ENCODE results near the gene HNRNPF.

The HNRNPF gene

DNA sequence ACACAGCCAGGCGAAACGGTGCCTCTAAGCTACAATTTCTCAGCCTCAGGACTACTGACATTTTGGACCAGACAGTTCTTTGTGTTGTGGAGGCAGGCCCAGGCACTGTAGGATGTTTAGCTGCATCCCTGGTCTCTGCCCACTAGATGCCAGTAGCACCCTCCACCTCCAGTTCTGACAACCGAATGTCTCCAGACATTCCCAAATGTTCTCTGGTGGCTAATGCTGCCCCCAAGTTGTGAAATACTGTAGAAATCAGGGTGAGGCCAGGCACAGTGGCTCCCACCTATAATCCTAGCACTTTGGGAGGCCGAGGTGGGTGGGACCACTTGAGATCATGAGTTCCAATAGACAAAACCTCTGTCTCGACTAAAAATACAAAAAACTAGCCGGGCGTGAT is 18.2 kb downstream of the HNRNPF start:
- TF ChIP-seq POLR2A (IDR thresholded peaks at IDR 0.05; ENCODE audit: low read depth, low read length): no peak
- FAIRE-seq (no peak), DNase-seq (ENCODE audit: insufficient read length, low spot score) (no peak)

- FAIRE-seq: no peak
- TF ChIP-seq TAF1 (IDR thresholded peaks at IDR 0.05; ENCODE audit: low read depth, low read length): no peak
- no peak for TF ChIP-seq SPI1 (IDR thresholded peaks at IDR 0.05; ENCODE audit: low read depth, low read length)
- TF ChIP-seq PAX5 (IDR thresholded peaks at IDR 0.05; ENCODE audit: insufficient read depth, low read length, severe bottlenecking): no peak
- TF ChIP-seq POLR2AphosphoS5 (IDR thresholded peaks at IDR 0.05; ENCODE audit: low read depth, low read length): peak; percentile 17; the same call in 1 of the 2 replicates
- 0 out of 2 replicates have a peak, but pooled peaks have one; percentile 17 for TF ChIP-seq POU2F2 (IDR thresholded peaks at IDR 0.05; ENCODE audit: low read depth, low read length)
- no peak for TF ChIP-seq POLR2A (IDR thresholded peaks at IDR 0.05; ENCODE audit: low read depth, low read length)
Observed at GRCh38 chr10:43390333-43390732, 18.7 kb downstream of the HNRNPF start.

GRCh38 chr10:43389867-43390266 is 19.1 kb downstream of the HNRNPF start:
- DNase-seq (ENCODE audit: insufficient read length, low spot score): no peak
- FAIRE-seq: no peak

More at GRCh38 chr10:43390333-43390732, 18.7 kb downstream of the HNRNPF start:
- no peak for DNase-seq (ENCODE audit: insufficient read length, low spot score)

DNA sequence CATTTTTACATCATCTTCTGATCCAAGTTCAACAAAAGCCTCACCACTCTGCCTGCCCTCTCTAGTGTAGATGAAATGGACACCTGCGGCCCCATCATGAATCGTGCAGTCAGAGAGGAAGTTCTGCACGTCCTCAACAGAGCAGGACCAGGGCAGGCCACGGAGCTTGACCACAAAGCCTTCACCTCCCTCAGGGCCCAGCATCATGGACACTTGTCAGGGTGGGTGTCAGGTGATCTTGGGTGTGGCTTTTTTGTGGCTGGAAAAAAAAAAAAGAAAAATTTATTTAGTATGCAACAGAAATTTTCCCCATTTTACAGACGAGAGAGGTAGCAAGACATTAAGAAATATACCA is 21.3 kb downstream of the HNRNPF start:
- FAIRE-seq: no peak
- TF ChIP-seq SPI1 (IDR thresholded peaks at IDR 0.05; ENCODE audit: low read depth, low read length) (no peak), POU2F2 (IDR thresholded peaks at IDR 0.05; ENCODE audit: low read depth, low read length) (no peak)

More at GRCh38 chr10:43389867-43390266, 19.1 kb downstream of the HNRNPF start:
- TF ChIP-seq SPI1 (IDR thresholded peaks at IDR 0.05; ENCODE audit: low read depth, low read length): no peak
- TF ChIP-seq POU2F2 (IDR thresholded peaks at IDR 0.05; ENCODE audit: low read depth, low read length): no peak
- 0 out of 2 replicates have a peak, but pooled peaks have one; percentile 18 for TF ChIP-seq POLR2A (IDR thresholded peaks at IDR 0.05; ENCODE audit: low read depth, low read length)

GRCh38 chr10:43386981-43387677 is 21.9 kb downstream of the HNRNPF start:
- DNase-seq (ENCODE audit: insufficient read length, low spot score): no peak
- TF ChIP-seq POLR2AphosphoS5 (IDR thresholded peaks at IDR 0.05; ENCODE audit: low read depth, low read length) (peak; percentile 41; the same call in 1 of the 2 replicates), POLR2A (IDR thresholded peaks at IDR 0.05; ENCODE audit: low read depth, low read length) (no peak)
- FAIRE-seq: no peak

More for the DNA sequence above, 21.3 kb downstream of the HNRNPF start:
- DNase-seq (ENCODE audit: insufficient read length, low spot score): no peak

GRCh38 chr10:43386549-43386948 is 22.4 kb downstream of the HNRNPF start:
- no peak for TF ChIP-seq POU2F2 (IDR thresholded peaks at IDR 0.05; ENCODE audit: low read depth, low read length)
- TF ChIP-seq SPI1 (IDR thresholded peaks at IDR 0.05; ENCODE audit: low read depth, low read length): no peak
- no peak for TF ChIP-seq TAF1 (IDR thresholded peaks at IDR 0.05; ENCODE audit: low read depth, low read length)
- no peak for DNase-seq (ENCODE audit: insufficient read length, low spot score)
- no peak for FAIRE-seq

GRCh38 chr10:43385412-43386004 is 23.5 kb downstream of the HNRNPF start:
- DNase-seq (ENCODE audit: insufficient read length, low spot score): no peak
- no peak for TF ChIP-seq POU2F2 (IDR thresholded peaks at IDR 0.05; ENCODE audit: low read depth, low read length)
- no peak for TF ChIP-seq PAX5 (IDR thresholded peaks at IDR 0.05; ENCODE audit: insufficient read depth, low read length, severe bottlenecking)
- no peak for TF ChIP-seq SPI1 (IDR thresholded peaks at IDR 0.05; ENCODE audit: low read depth, low read length)
- TF ChIP-seq TAF1 (IDR thresholded peaks at IDR 0.05; ENCODE audit: low read depth, low read length): no peak
- no peak for TF ChIP-seq POLR2AphosphoS5 (IDR thresholded peaks at IDR 0.05; ENCODE audit: low read depth, low read length)
- TF ChIP-seq POLR2A (IDR thresholded peaks at IDR 0.05; ENCODE audit: low read depth, low read length): no peak; the same call in 1 of the 2 replicates
- no peak for FAIRE-seq

DNA sequence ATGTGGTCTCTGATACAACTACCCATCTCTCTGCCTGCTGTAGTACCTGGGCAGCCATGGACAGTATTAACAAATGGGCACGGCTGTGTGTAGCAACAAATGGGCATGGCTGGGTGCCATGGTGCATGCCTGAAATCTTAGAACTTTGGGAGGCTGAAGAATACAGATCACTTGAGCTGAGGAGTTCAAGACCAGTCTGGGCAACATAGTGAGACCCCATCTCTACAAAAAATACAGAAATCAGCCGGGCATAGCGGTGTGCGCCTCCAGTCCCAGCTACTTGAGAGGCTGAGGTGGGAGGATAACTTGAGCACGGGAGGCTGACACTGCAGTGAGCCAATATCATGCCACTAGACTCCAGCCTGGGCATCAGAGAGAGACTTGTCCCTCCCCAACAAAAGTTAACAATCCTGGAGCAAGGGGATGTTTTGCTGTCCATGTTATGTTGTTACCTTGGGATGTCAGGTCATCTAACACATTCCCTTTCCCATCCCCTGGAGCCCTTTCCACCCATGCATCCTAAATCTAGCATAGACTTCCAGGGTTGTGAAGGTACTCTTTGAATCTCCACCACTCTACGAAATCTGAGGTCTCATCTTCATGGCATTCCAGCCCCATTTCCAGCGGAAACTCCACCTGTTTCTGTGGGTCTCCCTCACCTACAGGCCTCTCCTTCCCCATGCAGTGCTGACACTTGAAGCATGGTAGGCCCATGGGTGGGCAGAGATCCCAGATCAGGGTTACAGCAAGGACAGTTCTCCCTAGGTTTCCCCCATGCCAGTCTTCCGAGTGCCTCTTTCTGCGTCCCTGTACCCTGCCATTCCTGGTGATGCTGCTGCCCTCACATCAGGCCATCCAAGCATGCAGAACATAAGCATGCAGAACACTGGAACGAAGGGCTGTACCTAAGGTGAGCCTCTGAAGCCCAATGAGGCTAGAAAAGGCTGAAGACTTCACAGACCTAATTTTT is 24.4 kb downstream of the HNRNPF start:
- DNase-seq (ENCODE audit: insufficient read length, low spot score) (no peak), FAIRE-seq (peak; percentile 43)
- TF ChIP-seq POLR2A (IDR thresholded peaks at IDR 0.05; ENCODE audit: low read depth, low read length) (peak; percentile 64; the same call in 1 of the 2 replicates), TAF1 (IDR thresholded peaks at IDR 0.05; ENCODE audit: low read depth, low read length) (no peak), POU2F2 (IDR thresholded peaks at IDR 0.05; ENCODE audit: low read depth, low read length) (no peak; the same call in 1 of the 2 replicates), SPI1 (IDR thresholded peaks at IDR 0.05; ENCODE audit: low read depth, low read length) (no peak), PAX5 (IDR thresholded peaks at IDR 0.05; ENCODE audit: insufficient read depth, low read length, severe bottlenecking) (no peak), POLR2AphosphoS5 (IDR thresholded peaks at IDR 0.05; ENCODE audit: low read depth, low read length) (peak; percentile 94)

DNA sequence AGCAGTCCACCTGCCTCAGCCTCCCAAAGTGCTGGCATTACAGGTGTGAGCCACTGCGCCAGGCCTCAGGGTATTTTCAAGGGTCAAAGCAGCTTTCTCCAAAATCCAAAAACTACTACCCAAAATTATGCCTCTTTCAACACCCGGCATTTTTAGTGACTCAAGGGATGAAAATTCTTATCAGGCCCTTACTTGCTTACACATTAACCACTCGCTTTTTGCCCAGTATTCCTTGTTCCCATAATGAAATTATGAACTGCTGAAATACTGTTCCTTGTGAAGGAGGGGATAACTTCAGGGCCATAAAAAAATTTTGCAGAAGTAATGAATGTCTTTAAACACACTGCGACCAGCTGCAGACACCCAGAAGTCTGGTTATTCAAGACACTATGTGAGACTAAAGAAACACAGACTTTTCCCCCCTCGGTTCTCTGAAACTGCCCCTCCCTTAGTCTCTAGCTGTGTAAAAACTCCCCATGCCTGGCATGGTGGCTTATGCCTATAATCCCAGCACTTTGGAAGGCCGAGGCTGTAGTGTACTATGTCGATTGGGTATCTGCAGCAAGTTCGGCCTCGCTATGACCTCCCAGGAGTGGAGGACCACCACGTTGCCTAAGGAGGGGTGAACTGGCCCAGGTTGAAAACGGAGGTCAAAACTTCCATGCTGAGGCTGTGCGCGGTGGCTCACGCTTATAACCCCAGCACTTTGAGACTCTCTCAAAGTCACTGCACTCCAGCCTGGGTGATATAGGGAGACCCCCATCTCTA is 25.6 kb downstream of the HNRNPF start:
- FAIRE-seq (no peak), DNase-seq (ENCODE audit: insufficient read length, low spot score) (no peak)
- no peak for TF ChIP-seq TAF1 (IDR thresholded peaks at IDR 0.05; ENCODE audit: low read depth, low read length)
- TF ChIP-seq PAX5 (IDR thresholded peaks at IDR 0.05; ENCODE audit: insufficient read depth, low read length, severe bottlenecking): no peak
- no peak for TF ChIP-seq POLR2AphosphoS5 (IDR thresholded peaks at IDR 0.05; ENCODE audit: low read depth, low read length)
- no peak for TF ChIP-seq POU2F2 (IDR thresholded peaks at IDR 0.05; ENCODE audit: low read depth, low read length)
- no peak for TF ChIP-seq SPI1 (IDR thresholded peaks at IDR 0.05; ENCODE audit: low read depth, low read length)
- TF ChIP-seq POLR2A (IDR thresholded peaks at IDR 0.05; ENCODE audit: low read depth, low read length): no peak

All from GM12891 (cell line).